IMR-90 (cell line): ENCODE measurements around the gene ZFP90. TPM values are rescaled to one million over a fixed set of nuclear protein-coding genes. Genes with fewer than 3 reads are reported as not detected.

Experiments
- ATAC-seq: fragments of 200-7000 bp; cut with Tn5 transposase; 2 replicates; pipeline ENCODE4 v1.9.1; 2020; ENCODE audit warnings: low read depth, mild to moderate bottlenecking, moderate library complexity
- BruUV-seq: library from RNA; stranded (reverse); fragments of 400-500 nt; replicated peaks from 2 replicates; lab custom pipeline; 2021; lab: Mats Ljungman, UMichigan
- CTCF ChIA-PET: fragments of 300-600 bp; formaldehyde crosslinking; extraction: SDS; loops from one replicate; lab custom pipeline; 2021; ENCODE audit warnings: antibody characterized with exemption; lab: Yijun Ruan, JAX
- POLR2A ChIA-PET: fragments of 300-600 bp; sonication (Branson Sonifier 250); formaldehyde crosslinking; loops from one replicate; lab custom pipeline; 2022; ENCODE audit warnings: antibody characterized with exemption; ENCODE audit not compliant: unreplicated experiment; lab: Charles Lee
- DNase-seq: peaks from one replicate; pipeline ENCODE4 v3.0.0; 2013
- H2AFZ ChIP-seq: replicated peaks from 2 replicates; pipeline ENCODE3; 2013; ENCODE audit warnings: low read length, mild to moderate bottlenecking; ENCODE audit not compliant: poor library complexity
- H2AK5ac ChIP-seq: 2 replicates; pipeline ENCODE4 v1.6.1; 2013; ENCODE audit warnings: low read depth, low read length, inconsistent platforms
- H2AK9ac ChIP-seq: replicated peaks from 2 replicates; pipeline ENCODE3; 2013; ENCODE audit warnings: mild to moderate bottlenecking, low read depth, low read length, moderate library complexity; ENCODE audit not compliant: poor library complexity
- H2BK120ac ChIP-seq: 2 replicates; pipeline ENCODE4 v1.6.1; 2013; ENCODE audit warnings: low read depth, low read length, inconsistent platforms
- H2BK15ac ChIP-seq: 3 replicates; pipeline ENCODE4 v1.6.1; 2013; ENCODE audit warnings: low read depth, low read length, inconsistent platforms
- H2BK20ac ChIP-seq: 2 replicates; pipeline ENCODE4 v1.6.1; 2013; ENCODE audit warnings: low read depth, mild to moderate bottlenecking, inconsistent platforms, low read length, moderate library complexity
- H2BK5ac ChIP-seq: 2 replicates; pipeline ENCODE4 v1.6.1; 2013; ENCODE audit warnings: mild to moderate bottlenecking, low read depth, low read length, inconsistent platforms; ENCODE audit not compliant: poor library complexity, severe bottlenecking
- H3K14ac ChIP-seq: replicated peaks from 2 replicates; pipeline ENCODE4 v1.6.1; 2013; ENCODE audit warnings: low read depth, low read length, inconsistent platforms
- H3K18ac ChIP-seq: 2 replicates; pipeline ENCODE4 v1.6.1; 2013; ENCODE audit warnings: low read depth, low read length, control low read depth
- H3K23ac ChIP-seq: 2 replicates; pipeline ENCODE4 v1.6.1; 2013; ENCODE audit warnings: low read depth, low read length, inconsistent platforms
- H3K27ac ChIP-seq: 2 replicates; pipeline ENCODE4 v1.5.1; 2013; ENCODE audit warnings: mild to moderate bottlenecking, control low read depth, low read length; ENCODE audit not compliant: insufficient read depth
- H3K27me3 ChIP-seq: 2 replicates; pipeline ENCODE4 v1.6.1; 2013; ENCODE audit warnings: low read length; ENCODE audit not compliant: control insufficient read depth, insufficient read depth
- H3K36me3 ChIP-seq: 2 replicates; pipeline ENCODE4 v1.6.1; 2013; ENCODE audit warnings: low read length, mixed read lengths; ENCODE audit not compliant: control insufficient read depth, insufficient read depth
- H3K4ac ChIP-seq: 2 replicates; pipeline ENCODE4 v1.6.1; 2013; ENCODE audit warnings: low read depth, low read length, inconsistent platforms
- H3K4me1 ChIP-seq: 2 replicates; pipeline ENCODE4 v1.6.1; 2013; ENCODE audit warnings: low read length, mixed read lengths; ENCODE audit not compliant: control insufficient read depth, insufficient read depth
- H3K4me2 ChIP-seq: 2 replicates; pipeline ENCODE4 v1.6.1; 2013; ENCODE audit warnings: low read depth, mild to moderate bottlenecking, control low read depth, low read length, moderate library complexity
- H3K4me3 ChIP-seq: 2 replicates; pipeline ENCODE4 v1.5.1; 2013; ENCODE audit warnings: low read depth, mild to moderate bottlenecking, control low read depth, low read length, moderate library complexity; ENCODE audit not compliant: insufficient read depth
- H3K56ac ChIP-seq: 2 replicates; pipeline ENCODE4 v1.6.1; 2013; ENCODE audit warnings: low read length, inconsistent platforms; ENCODE audit not compliant: insufficient read depth; ENCODE audit errors: extremely low read depth
- H3K79me1 ChIP-seq, 2 experiments: 2 replicates each; pipeline ENCODE4 v1.6.1; 2013; ENCODE audit warnings: low read length in 2 of 2, inconsistent platforms in 1 of 2, low read depth in 1 of 2
- H3K9ac ChIP-seq: 2 replicates; pipeline ENCODE4 v1.6.1; 2013; ENCODE audit warnings: low read depth, low read length, control low read depth
- H3K9me1 ChIP-seq: 2 replicates; pipeline ENCODE4 v1.6.1; 2013; ENCODE audit warnings: low read length, inconsistent platforms; ENCODE audit not compliant: insufficient read depth
- H3K9me3 ChIP-seq: 2 replicates; pipeline ENCODE4 v1.6.1; 2013; ENCODE audit warnings: low read length; ENCODE audit not compliant: control insufficient read depth, insufficient read depth
- H4K20me1 ChIP-seq: 2 replicates; pipeline ENCODE4 v1.6.1; 2013; ENCODE audit warnings: low read length, inconsistent platforms; ENCODE audit not compliant: insufficient read depth
- H4K5ac ChIP-seq: 2 replicates; pipeline ENCODE4 v1.6.1; 2013; ENCODE audit warnings: mild to moderate bottlenecking, low read depth, low read length, control low read depth
- H4K8ac ChIP-seq, 2 experiments: 2 replicates each; pipeline ENCODE4 v1.6.1; 2013; ENCODE audit warnings: low read depth in 2 of 2, low read length in 2 of 2, control low read depth in 1 of 2, inconsistent platforms in 1 of 2
- H4K91ac ChIP-seq: 2 replicates; pipeline ENCODE4 v1.6.1; 2013; ENCODE audit warnings: low read depth, low read length, inconsistent platforms; ENCODE audit not compliant: insufficient read depth
- BHLHE40 ChIP-seq: fragments of 150-350 bp; IDR thresholded peaks from 2 replicates; pipeline ENCODE4 v1.6.1; 2016; ENCODE audit warnings: mild to moderate bottlenecking, low read depth, low read length
- CEBPB ChIP-seq: IDR thresholded peaks from 2 replicates; pipeline ENCODE4 v1.6.1; 2012; ENCODE audit warnings: low read depth, low read length, improper control_type of control experiment
- CHD1 ChIP-seq: IDR thresholded peaks from 2 replicates; pipeline ENCODE4 v1.6.1; 2012; ENCODE audit warnings: low read depth, low read length, improper control_type of control experiment
- FOS ChIP-seq: fragments of 150-350 bp; IDR thresholded peaks from 2 replicates; pipeline ENCODE4 v1.6.1; 2016; ENCODE audit warnings: low read depth, low read length
- MAFK ChIP-seq: IDR thresholded peaks from 2 replicates; pipeline ENCODE4 v1.6.1; 2012; ENCODE audit warnings: low read depth, low read length, improper control_type of control experiment
- MAZ ChIP-seq: IDR thresholded peaks from 2 replicates; pipeline ENCODE4 v1.6.1; 2012; ENCODE audit warnings: low read depth, mild to moderate bottlenecking, low read length, improper control_type of control experiment, moderate library complexity, borderline replicate concordance
- MXI1 ChIP-seq: IDR thresholded peaks from 2 replicates; pipeline ENCODE4 v1.6.1; 2012; ENCODE audit warnings: low read depth, mild to moderate bottlenecking, low read length, moderate library complexity, borderline replicate concordance
- NFE2L2 ChIP-seq: fragments of 150-350 bp; IDR thresholded peaks from 2 replicates; pipeline ENCODE4 v1.6.1; 2016; ENCODE audit warnings: low read depth, mild to moderate bottlenecking, low read length
- POLR2A ChIP-seq: IDR thresholded peaks from 2 replicates; pipeline ENCODE4 v1.6.1; 2012; ENCODE audit warnings: mild to moderate bottlenecking, low read depth, low read length
- RAD21 ChIP-seq: IDR thresholded peaks from 2 replicates; pipeline ENCODE4 v1.6.1; 2012; ENCODE audit warnings: low read length, improper control_type of control experiment
- RCOR1 ChIP-seq: IDR thresholded peaks from 2 replicates; pipeline ENCODE4 v1.6.1; 2012; ENCODE audit warnings: mild to moderate bottlenecking, low read length, improper control_type of control experiment; ENCODE audit not compliant: insufficient replicate concordance
- RFX5 ChIP-seq: IDR thresholded peaks from 2 replicates; pipeline ENCODE4 v1.8.0; 2012; ENCODE audit warnings: low read depth, mild to moderate bottlenecking, low read length, moderate library complexity
- SMC3 ChIP-seq: fragments of 150-350 bp; IDR thresholded peaks from 2 replicates; pipeline ENCODE4 v1.6.1; 2016; ENCODE audit warnings: low read depth, mild to moderate bottlenecking, antibody characterized with exemption, low read length, moderate library complexity
- WGBS, 2 experiments: methylation state at CpG; one replicate each; pipeline versions ENCODE4 v1.1.5 to v1.1.7; 2013; ENCODE audit warnings: missing lambda C conversion rate in 2 of 2; ENCODE audit not compliant: insufficient read length in 1 of 2; ENCODE audit errors: extremely low coverage in 2 of 2; 5-methylcytosine and 5-hydroxymethylcytosine counted together
- dilution Hi-C: fragments of 300-500 bp; cut with HindIII; formaldehyde crosslinking; loops from one replicate; pipeline ENCODE4 v1.14.3; 2018; ENCODE audit warnings: low sequenced_read_pairs; ENCODE audit not compliant: unreplicated experiment
- in situ Hi-C: fragments of 300-500 bp; cut with MboI; formaldehyde crosslinking; loops from 3 replicates; pipeline ENCODE4 v1.14.3; 2019; ENCODE audit warnings: low sequenced_read_pairs, inconsistent platforms, mixed read lengths
- intact Hi-C: fragments of 100-400 bp; cut with micrococcal nuclease; formaldehyde crosslinking; loops from 2 replicates; pipeline ENCODE4 v1.10.0; 2022
- polyA plus RNA-seq, 3 experiments: library from polyadenylated mRNA; depleted of rRNA; stranded (reverse); fragments of >200 nt; gene quantifications; 2 replicates each; pipeline ENCODE4 v1.2.3, GENCODE V29; 2012; ENCODE audit warnings: low replicate concordance in 1 of 3
- total RNA-seq: library from RNA; depleted of rRNA; stranded (reverse); fragments of >200 nt; gene quantifications from 2 replicates; pipeline ENCODE4 v1.2.3, GENCODE V29; 2012
- TF ChIP-seq, protein P1 (sequence below): conservative IDR thresholded peaks from 2 replicates; pipeline ENCODE4 v1.5.1; 2012; ENCODE audit warnings: mild to moderate bottlenecking, low read depth, low read length, improper control_type of control experiment
- TF ChIP-seq, protein P2 (sequence below): fragments of 150-350 bp; IDR thresholded peaks from 2 replicates; pipeline ENCODE4 v1.6.1; 2017; ENCODE audit warnings: mild to moderate bottlenecking, antibody characterized with exemption, low read length, low read depth
- TF ChIP-seq, protein P3 (sequence below): fragments of 150-350 bp; IDR thresholded peaks from 2 replicates; pipeline ENCODE4 v1.6.1; 2016; ENCODE audit warnings: low read depth, mild to moderate bottlenecking, low read length, moderate library complexity, borderline replicate concordance

Gene ZFP90
- total and polyA plus RNA-seq, 2 of the 4 experiments (the other 2 are of a cell fraction): 7.3 to 22.6 TPM

DNA sequence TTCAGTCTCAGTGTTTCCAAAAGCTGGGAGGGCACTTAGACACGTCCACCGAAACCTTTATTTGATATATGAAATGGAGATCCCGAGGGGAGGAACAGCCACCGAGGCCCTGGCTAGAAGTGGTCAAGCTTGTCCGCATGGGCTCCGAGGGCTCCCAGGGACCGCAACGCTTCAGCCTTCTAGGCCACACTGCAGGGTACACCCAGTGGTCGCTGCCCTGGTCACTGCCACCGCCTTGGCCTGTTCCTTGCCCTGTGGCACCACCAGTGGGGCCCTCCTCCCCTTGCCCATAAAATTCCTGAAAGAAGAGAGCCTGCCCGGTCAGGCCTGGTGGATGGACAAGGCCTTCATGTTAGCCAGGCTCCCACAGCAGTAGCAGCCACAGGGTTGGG, 46.9 kb upstream of the ZFP90 start:
- no peak overlapping the region for H2AK9ac ChIP-seq
- 0 out of 2 replicates have a peak, but pooled peaks cover 2% of the 10 kb centered on the region for H3K9me3 ChIP-seq
- H2BK120ac ChIP-seq: no peak overlapping the region
- no peak for DNase-seq
- WGBS, 2 experiments: 95% methylated on average over 4 of the region's 11 CpGs; no CpG with 5 or more reads in 1 of the 2 experiments
- no peak overlapping the region for H4K8ac ChIP-seq
- H4K91ac ChIP-seq: no peak overlapping the region
- in situ Hi-C loops (no loop called here), intact Hi-C loops (no loop called here), dilution Hi-C loops (no loop called here)
- H3K36me3 ChIP-seq: no peaks in the 10 kb centered on the region
- H3K14ac ChIP-seq: no peak overlapping the region
- H3K4me3 ChIP-seq: no peak overlapping the region
- H2BK5ac ChIP-seq: no peak overlapping the region
- H3K23ac ChIP-seq: no peak overlapping the region
- H3K4me2 ChIP-seq: no peak overlapping the region
- no peak overlapping the region for H3K27ac ChIP-seq
- H3K56ac ChIP-seq: no peak overlapping the region
- BruUV-seq: no TSS peak
- H3K9ac ChIP-seq: no peak overlapping the region
- POLR2A ChIA-PET: no interaction called here
- H3K4ac ChIP-seq: no peak overlapping the region
- H2AK5ac ChIP-seq: no peak overlapping the region
- H2AFZ ChIP-seq: no peak overlapping the region
- no peaks in the 10 kb centered on the region for H3K4me1 ChIP-seq
- no peak overlapping the region for H2BK20ac ChIP-seq
- no peaks in the 10 kb centered on the region for H4K20me1 ChIP-seq
- TF ChIP-seq CHD1 (no peak), BHLHE40 (no peak), POLR2A (no peak), RFX5 (no peak), NFE2L2 (no peak), FOS (no peak), MAZ (no peak), MXI1 (no peak), CEBPB (no peak), RAD21 (no peak), RCOR1 (no peak), SMC3 (no peak), MAFK (no peak)
- TF ChIP-seq, protein P1, sequence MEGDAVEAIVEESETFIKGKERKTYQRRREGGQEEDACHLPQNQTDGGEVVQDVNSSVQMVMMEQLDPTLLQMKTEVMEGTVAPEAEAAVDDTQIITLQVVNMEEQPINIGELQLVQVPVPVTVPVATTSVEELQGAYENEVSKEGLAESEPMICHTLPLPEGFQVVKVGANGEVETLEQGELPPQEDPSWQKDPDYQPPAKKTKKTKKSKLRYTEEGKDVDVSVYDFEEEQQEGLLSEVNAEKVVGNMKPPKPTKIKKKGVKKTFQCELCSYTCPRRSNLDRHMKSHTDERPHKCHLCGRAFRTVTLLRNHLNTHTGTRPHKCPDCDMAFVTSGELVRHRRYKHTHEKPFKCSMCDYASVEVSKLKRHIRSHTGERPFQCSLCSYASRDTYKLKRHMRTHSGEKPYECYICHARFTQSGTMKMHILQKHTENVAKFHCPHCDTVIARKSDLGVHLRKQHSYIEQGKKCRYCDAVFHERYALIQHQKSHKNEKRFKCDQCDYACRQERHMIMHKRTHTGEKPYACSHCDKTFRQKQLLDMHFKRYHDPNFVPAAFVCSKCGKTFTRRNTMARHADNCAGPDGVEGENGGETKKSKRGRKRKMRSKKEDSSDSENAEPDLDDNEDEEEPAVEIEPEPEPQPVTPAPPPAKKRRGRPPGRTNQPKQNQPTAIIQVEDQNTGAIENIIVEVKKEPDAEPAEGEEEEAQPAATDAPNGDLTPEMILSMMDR: no peak
- TF ChIP-seq, protein P2, sequence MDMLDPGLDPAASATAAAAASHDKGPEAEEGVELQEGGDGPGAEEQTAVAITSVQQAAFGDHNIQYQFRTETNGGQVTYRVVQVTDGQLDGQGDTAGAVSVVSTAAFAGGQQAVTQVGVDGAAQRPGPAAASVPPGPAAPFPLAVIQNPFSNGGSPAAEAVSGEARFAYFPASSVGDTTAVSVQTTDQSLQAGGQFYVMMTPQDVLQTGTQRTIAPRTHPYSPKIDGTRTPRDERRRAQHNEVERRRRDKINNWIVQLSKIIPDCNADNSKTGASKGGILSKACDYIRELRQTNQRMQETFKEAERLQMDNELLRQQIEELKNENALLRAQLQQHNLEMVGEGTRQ: no peak
- TF ChIP-seq, protein P3, sequence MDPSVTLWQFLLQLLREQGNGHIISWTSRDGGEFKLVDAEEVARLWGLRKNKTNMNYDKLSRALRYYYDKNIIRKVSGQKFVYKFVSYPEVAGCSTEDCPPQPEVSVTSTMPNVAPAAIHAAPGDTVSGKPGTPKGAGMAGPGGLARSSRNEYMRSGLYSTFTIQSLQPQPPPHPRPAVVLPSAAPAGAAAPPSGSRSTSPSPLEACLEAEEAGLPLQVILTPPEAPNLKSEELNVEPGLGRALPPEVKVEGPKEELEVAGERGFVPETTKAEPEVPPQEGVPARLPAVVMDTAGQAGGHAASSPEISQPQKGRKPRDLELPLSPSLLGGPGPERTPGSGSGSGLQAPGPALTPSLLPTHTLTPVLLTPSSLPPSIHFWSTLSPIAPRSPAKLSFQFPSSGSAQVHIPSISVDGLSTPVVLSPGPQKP: no peak
- ATAC-seq: no peak
- no peak overlapping the region for H4K5ac ChIP-seq
- no peak overlapping the region for H2BK15ac ChIP-seq
- no peaks in the 10 kb centered on the region for H3K9me1 ChIP-seq
- no peak overlapping the region for H3K18ac ChIP-seq
- peaks cover 16% of the 10 kb centered on the region for H3K27me3 ChIP-seq
- H3K79me1 ChIP-seq: no peaks in the 10 kb centered on the region
- CTCF ChIA-PET: no interaction called here
